OCI-LY7 (cell line): ENCODE results near the gene LAMA3. TPM values are rescaled to one million over a fixed set of nuclear protein-coding genes. Genes with fewer than 3 reads are reported as not detected.

Source experiments
- BruUV-seq: library from RNA; stranded (reverse); fragments of 400-500 nt; replicated peaks from 2 replicates; lab custom pipeline; 2021; lab: Mats Ljungman, UMichigan
- CTCF ChIA-PET: fragments of 300-600 bp; sonication (Branson Sonifier 250); formaldehyde crosslinking; loops from one replicate; lab custom pipeline; 2022; ENCODE audit warnings: antibody characterized with exemption; ENCODE audit not compliant: unreplicated experiment; lab: Charles Lee
- POLR2A ChIA-PET: fragments of 300-600 bp; sonication (Branson Sonifier 250); formaldehyde crosslinking; loops from one replicate; lab custom pipeline; 2022; ENCODE audit warnings: antibody characterized with exemption; lab: Charles Lee
- DNase-seq: peaks from one replicate; pipeline ENCODE4 v3.0.0-alpha.2; 2015; ENCODE audit warnings: low spot score
- H2AFZ ChIP-seq: fragments of 200-600 bp; sonication (generic), shearing (Covaris generic); 2 replicates; pipeline ENCODE4 v1.6.1; 2014; ENCODE audit warnings: mild to moderate bottlenecking, antibody characterized with exemption, low read length, moderate library complexity
- H3K27ac ChIP-seq: fragments of 200-600 bp; sonication (generic); 2 replicates; pipeline ENCODE4 v1.5.1; 2014; ENCODE audit warnings: mixed run types, low read depth, mild to moderate bottlenecking, moderate library complexity, low read length, inconsistent platforms; ENCODE audit not compliant: poor library complexity, severe bottlenecking
- H3K36me3 ChIP-seq: fragments of 200-600 bp; sonication (generic); 2 replicates; pipeline ENCODE4 v1.6.1; 2014; ENCODE audit warnings: mild to moderate bottlenecking, antibody characterized with exemption, low read length, moderate library complexity, mixed read lengths; ENCODE audit not compliant: insufficient read depth
- H3K4me1 ChIP-seq: fragments of 200-600 bp; sonication (generic); 2 replicates; pipeline ENCODE4 v1.5.1; 2014; ENCODE audit warnings: mild to moderate bottlenecking, low read length; ENCODE audit not compliant: insufficient read depth, poor library complexity, severe bottlenecking
- H3K4me2 ChIP-seq: fragments of 200-600 bp; sonication (generic); 2 replicates; pipeline ENCODE4 v1.6.1; 2014; ENCODE audit warnings: mild to moderate bottlenecking, low read length
- H3K4me3 ChIP-seq: fragments of 200-600 bp; sonication (generic); 2 replicates; pipeline ENCODE4 v1.5.1; 2014; ENCODE audit warnings: mild to moderate bottlenecking, low read depth, low read length; ENCODE audit not compliant: poor library complexity, severe bottlenecking
- H3K79me2 ChIP-seq: fragments of 200-600 bp; sonication (generic); 2 replicates; pipeline ENCODE4 v1.6.1; 2016; ENCODE audit warnings: low read depth, mild to moderate bottlenecking, low read length, moderate library complexity, mixed read lengths; ENCODE audit not compliant: insufficient read depth
- H3K9me2 ChIP-seq: fragments of 200-600 bp; sonication (generic); 2 replicates; pipeline ENCODE4 v1.6.1; 2016; ENCODE audit warnings: mild to moderate bottlenecking, low read length, mixed read lengths; ENCODE audit not compliant: insufficient read depth
- H3K9me3 ChIP-seq: fragments of 200-600 bp; sonication (generic); 2 replicates; pipeline ENCODE4 v1.6.1; 2014; ENCODE audit warnings: mild to moderate bottlenecking, mixed run types, low read length, mixed read lengths
- H4K20me1 ChIP-seq: fragments of 200-600 bp; sonication (generic); 2 replicates; pipeline ENCODE4 v1.6.1; 2014; ENCODE audit warnings: mild to moderate bottlenecking, antibody characterized with exemption, low read length, moderate library complexity, mixed read lengths; ENCODE audit not compliant: insufficient read depth
- EZH2phosphoT487 ChIP-seq: fragments of 200-600 bp; sonication (generic); IDR thresholded peaks from 2 replicates; pipeline ENCODE4 v1.6.1; 2018; ENCODE audit warnings: low read depth, borderline replicate concordance, mild to moderate bottlenecking, mixed run types, antibody characterized with exemption, low read length, moderate library complexity, mixed read lengths
- intact Hi-C: fragments of 100-400 bp; cut with micrococcal nuclease; formaldehyde crosslinking; loops from one replicate; pipeline ENCODE4 v1.10.0; 2022; ENCODE audit not compliant: unreplicated experiment
- total RNA-seq, 2 experiments: library from RNA; depleted of rRNA in 1 of 2; stranded (reverse); fragments of >200 nt in 1 of 2; shearing (Covaris generic) in 1 of 2; gene quantifications; 2 replicates each; pipeline ENCODE4 v1.2.3, GENCODE V29; 2014 to 2022
- TF ChIP-seq, protein P1 (sequence below): fragments of 200-600 bp; sonication (generic); conservative IDR thresholded peaks from 2 replicates; pipeline ENCODE4 v1.5.1; 2014; ENCODE audit warnings: mild to moderate bottlenecking, antibody characterized with exemption, low read length, moderate library complexity, mixed read lengths

The LAMA3 gene
- total RNA-seq, 2 experiments from 2014 or later, result 0.16 to 1.6 TPM

DNA sequence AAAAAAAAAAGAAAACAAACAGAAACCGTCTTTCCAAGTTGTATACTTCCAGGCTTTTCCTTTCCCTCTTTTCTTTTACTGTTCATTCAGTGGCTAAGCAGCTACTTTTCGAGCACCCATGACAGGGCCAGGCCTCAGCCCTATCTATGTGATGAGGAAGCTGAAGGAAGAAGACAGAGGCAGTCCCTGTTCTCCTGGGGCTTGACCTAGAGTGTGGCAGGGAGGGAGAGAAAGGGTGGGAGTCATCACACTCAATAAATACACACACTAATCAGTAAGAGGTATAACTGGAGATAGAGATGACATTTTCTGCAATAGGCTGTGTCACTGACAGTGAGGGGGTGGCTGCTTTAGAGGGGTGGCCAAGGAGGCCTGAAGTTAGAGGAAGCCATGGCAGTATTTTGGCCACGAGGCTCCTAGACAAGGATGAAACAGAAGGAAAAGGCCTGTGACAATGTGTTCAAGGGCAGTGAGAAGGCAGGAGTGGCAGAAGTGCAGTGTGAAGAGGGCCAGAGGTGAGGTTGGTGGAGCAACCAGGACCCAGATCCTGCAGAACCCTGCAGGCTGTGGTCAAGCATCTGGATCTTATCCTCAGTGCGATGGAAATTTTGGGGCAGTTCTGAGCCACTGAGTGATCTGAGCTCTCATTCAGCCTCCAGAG lies 193.5 kb downstream of the LAMA3 start:
- no peak for DNase-seq
- H3K4me2 ChIP-seq, result no peak overlapping the region
- H3K36me3 ChIP-seq, result no peaks in the 10 kb centered on the region
- H3K79me2 ChIP-seq, result no peaks in the 10 kb centered on the region
- H3K9me3 ChIP-seq, result no peaks in the 10 kb centered on the region
- H3K4me1 ChIP-seq, result no peaks in the 10 kb centered on the region
- H4K20me1 ChIP-seq, result no peaks in the 10 kb centered on the region
- no peak for TF ChIP-seq EZH2phosphoT487
- TF ChIP-seq, protein P1, sequence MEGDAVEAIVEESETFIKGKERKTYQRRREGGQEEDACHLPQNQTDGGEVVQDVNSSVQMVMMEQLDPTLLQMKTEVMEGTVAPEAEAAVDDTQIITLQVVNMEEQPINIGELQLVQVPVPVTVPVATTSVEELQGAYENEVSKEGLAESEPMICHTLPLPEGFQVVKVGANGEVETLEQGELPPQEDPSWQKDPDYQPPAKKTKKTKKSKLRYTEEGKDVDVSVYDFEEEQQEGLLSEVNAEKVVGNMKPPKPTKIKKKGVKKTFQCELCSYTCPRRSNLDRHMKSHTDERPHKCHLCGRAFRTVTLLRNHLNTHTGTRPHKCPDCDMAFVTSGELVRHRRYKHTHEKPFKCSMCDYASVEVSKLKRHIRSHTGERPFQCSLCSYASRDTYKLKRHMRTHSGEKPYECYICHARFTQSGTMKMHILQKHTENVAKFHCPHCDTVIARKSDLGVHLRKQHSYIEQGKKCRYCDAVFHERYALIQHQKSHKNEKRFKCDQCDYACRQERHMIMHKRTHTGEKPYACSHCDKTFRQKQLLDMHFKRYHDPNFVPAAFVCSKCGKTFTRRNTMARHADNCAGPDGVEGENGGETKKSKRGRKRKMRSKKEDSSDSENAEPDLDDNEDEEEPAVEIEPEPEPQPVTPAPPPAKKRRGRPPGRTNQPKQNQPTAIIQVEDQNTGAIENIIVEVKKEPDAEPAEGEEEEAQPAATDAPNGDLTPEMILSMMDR, result no peak
- ChIA-PET CTCF (no interaction called here), POLR2A (interaction anchor here (0.6 to 1.1 kb wide), 4 partner anchors 10 to 30 kb away, joined by 3 to 4 read pairs (median 3); no protein-coding TSS in a partner anchor)
- BruUV-seq, result no TSS peak
- H3K9me2 ChIP-seq, result no peaks in the 10 kb centered on the region
- H3K27ac ChIP-seq, result no peak overlapping the region
- intact Hi-C loops, result no loop called here
- H3K4me3 ChIP-seq, result no peak overlapping the region
- no peak overlapping the region for H2AFZ ChIP-seq

- H3K9me3 ChIP-seq, result no peaks in the 10 kb centered on the region
- H3K27ac ChIP-seq, result no peak overlapping the region
- no peaks in the 10 kb centered on the region for H3K9me2 ChIP-seq
- H3K79me2 ChIP-seq, result no peaks in the 10 kb centered on the region
- H3K4me1 ChIP-seq, result no peaks in the 10 kb centered on the region
- ChIA-PET CTCF (no interaction called here), POLR2A (interaction anchor here (1.0 kb wide), 1 partner anchor 30 kb away, joined by 3 read pairs; no protein-coding TSS in a partner anchor)
- no peak for DNase-seq
- no peak overlapping the region for H3K4me3 ChIP-seq
- intact Hi-C loops, result no loop called here
- no peaks in the 10 kb centered on the region for H3K36me3 ChIP-seq
- no peak overlapping the region for H2AFZ ChIP-seq
- no peak overlapping the region for H3K4me2 ChIP-seq
- no TSS peak for BruUV-seq
- TF ChIP-seq, protein P1, result no peak
- no peak for TF ChIP-seq EZH2phosphoT487
- no peaks in the 10 kb centered on the region for H4K20me1 ChIP-seq
Observed at GRCh38 chr18:23883277-23883790, 194.1 kb downstream of the LAMA3 start.
